Measurements from ENCODE around the gene MYMK. TPM values are rescaled to one million over a fixed set of nuclear protein-coding genes. Genes with fewer than 3 reads are reported as not detected.

Gene MYMK
- total RNA-seq, 1 donor from 2014 or later: not detected

GRCh38 chr9:133552236-133552635 is 27.5 kb upstream of the MYMK start:
- Mint-ChIP-seq H3K27ac (no peak overlapping the region), H3K4me3 (no peak overlapping the region), H3K9me3 (no peaks in the 10 kb centered on the region), H3K27me3 (ENCODE audit: insufficient read depth) (no peaks in the 10 kb centered on the region), H3K4me1 (ENCODE audit: low read depth) (no peaks in the 10 kb centered on the region), H3K36me3 (ENCODE audit: low read depth) (no peaks in the 10 kb centered on the region)
- intact Hi-C loops (cut with micrococcal nuclease): no loop called here
- no peak for DNase-seq (ENCODE audit: low spot score)

- H3K4me3 Mint-ChIP-seq: no peak overlapping the region
- H3K36me3 Mint-ChIP-seq (ENCODE audit: low read depth): no peaks in the 10 kb centered on the region
- no peak overlapping the region for H3K27ac Mint-ChIP-seq
- no peak for DNase-seq (ENCODE audit: low spot score)
- H3K27me3 Mint-ChIP-seq (ENCODE audit: insufficient read depth): no peaks in the 10 kb centered on the region
- no peaks in the 10 kb centered on the region for H3K4me1 Mint-ChIP-seq (ENCODE audit: low read depth)
- intact Hi-C loops (cut with micrococcal nuclease): no loop called here
- H3K9me3 Mint-ChIP-seq: no peaks in the 10 kb centered on the region
These were observed 26.7 kb upstream of the MYMK start for GRCh38 chr9:133551446-133551845.

GRCh38 chr9:133547116-133547515 is 22.4 kb upstream of the MYMK start:
- H3K4me1 Mint-ChIP-seq (ENCODE audit: low read depth): no peaks in the 10 kb centered on the region

GRCh38 chr9:133546287-133546680 is 21.5 kb upstream of the MYMK start:
- Mint-ChIP-seq H3K27me3 (ENCODE audit: insufficient read depth) (no peaks in the 10 kb centered on the region), H3K4me1 (ENCODE audit: low read depth) (no peaks in the 10 kb centered on the region), H3K4me3 (no peak overlapping the region), H3K36me3 (ENCODE audit: low read depth) (no peaks in the 10 kb centered on the region), H3K9me3 (no peaks in the 10 kb centered on the region), H3K27ac (no peak overlapping the region)
- intact Hi-C loops (cut with micrococcal nuclease): no loop called here
- no peak for DNase-seq (ENCODE audit: low spot score)

More at GRCh38 chr9:133547116-133547515, 22.4 kb upstream of the MYMK start:
- H3K4me3 Mint-ChIP-seq: no peak overlapping the region
- intact Hi-C loops (cut with micrococcal nuclease): no loop called here
- H3K9me3 Mint-ChIP-seq: no peaks in the 10 kb centered on the region
- no peak overlapping the region for H3K27ac Mint-ChIP-seq
- no peak for DNase-seq (ENCODE audit: low spot score)
- no peaks in the 10 kb centered on the region for H3K36me3 Mint-ChIP-seq (ENCODE audit: low read depth)
- H3K27me3 Mint-ChIP-seq (ENCODE audit: insufficient read depth): no peaks in the 10 kb centered on the region

GRCh38 chr9:133545494-133546286 is 20.9 kb upstream of the MYMK start:
- no peak for DNase-seq (ENCODE audit: low spot score)
- Mint-ChIP-seq H3K36me3 (ENCODE audit: low read depth) (no peaks in the 10 kb centered on the region), H3K4me1 (ENCODE audit: low read depth) (no peaks in the 10 kb centered on the region), H3K9me3 (no peaks in the 10 kb centered on the region), H3K27ac (no peak overlapping the region), H3K27me3 (ENCODE audit: insufficient read depth) (no peaks in the 10 kb centered on the region), H3K4me3 (no peak overlapping the region)
- intact Hi-C loops (cut with micrococcal nuclease): no loop called here

GRCh38 chr9:133543772-133544467 is 19.2 kb upstream of the MYMK start:
- no peak for DNase-seq (ENCODE audit: low spot score)
- Mint-ChIP-seq H3K4me3 (no peak overlapping the region), H3K36me3 (ENCODE audit: low read depth) (no peaks in the 10 kb centered on the region), H3K27me3 (ENCODE audit: insufficient read depth) (peaks cover 1% of the 10 kb centered on the region), H3K27ac (no peak overlapping the region), H3K4me1 (ENCODE audit: low read depth) (no peaks in the 10 kb centered on the region), H3K9me3 (no peaks in the 10 kb centered on the region)
- intact Hi-C loops (cut with micrococcal nuclease): no loop called here

GRCh38 chr9:133542002-133542401 is 17.2 kb upstream of the MYMK start:
- Mint-ChIP-seq H3K4me3 (no peak overlapping the region), H3K27ac (no peak overlapping the region), H3K9me3 (no peaks in the 10 kb centered on the region), H3K36me3 (ENCODE audit: low read depth) (no peaks in the 10 kb centered on the region), H3K4me1 (ENCODE audit: low read depth) (no peaks in the 10 kb centered on the region), H3K27me3 (ENCODE audit: insufficient read depth) (peaks cover 1% of the 10 kb centered on the region)
- no peak for DNase-seq (ENCODE audit: low spot score)
- intact Hi-C loops (cut with micrococcal nuclease): no loop called here

GRCh38 chr9:133540698-133541025 is 15.9 kb upstream of the MYMK start:
- H3K4me1 Mint-ChIP-seq (ENCODE audit: low read depth): no peaks in the 10 kb centered on the region
- peaks cover 2% of the 10 kb centered on the region for H3K27me3 Mint-ChIP-seq (ENCODE audit: insufficient read depth)
- H3K4me3 Mint-ChIP-seq: no peak overlapping the region
- no peak overlapping the region for H3K27ac Mint-ChIP-seq
- intact Hi-C loops (cut with micrococcal nuclease): no loop called here
- H3K9me3 Mint-ChIP-seq: no peaks in the 10 kb centered on the region
- no peak for DNase-seq (ENCODE audit: low spot score)
- no peaks in the 10 kb centered on the region for H3K36me3 Mint-ChIP-seq (ENCODE audit: low read depth)

- no peak overlapping the region for H3K27ac Mint-ChIP-seq
- H3K4me1 Mint-ChIP-seq (ENCODE audit: low read depth): no peaks in the 10 kb centered on the region
- H3K27me3 Mint-ChIP-seq (ENCODE audit: insufficient read depth): peaks cover 6% of the 10 kb centered on the region
- intact Hi-C loops (cut with micrococcal nuclease): no loop called here
- H3K9me3 Mint-ChIP-seq: no peaks in the 10 kb centered on the region
- no peaks in the 10 kb centered on the region for H3K36me3 Mint-ChIP-seq (ENCODE audit: low read depth)
- no peak overlapping the region for H3K4me3 Mint-ChIP-seq
- DNase-seq (ENCODE audit: low spot score): no peak
These were observed 15.4 kb upstream of the MYMK start for GRCh38 chr9:133539991-133540697.

- Mint-ChIP-seq H3K9me3 (no peaks in the 10 kb centered on the region), H3K27me3 (ENCODE audit: insufficient read depth) (peaks cover 6% of the 10 kb centered on the region), H3K4me1 (ENCODE audit: low read depth) (no peaks in the 10 kb centered on the region), H3K36me3 (ENCODE audit: low read depth) (no peaks in the 10 kb centered on the region), H3K27ac (no peak overlapping the region), H3K4me3 (no peak overlapping the region)
- intact Hi-C loops (cut with micrococcal nuclease): no loop called here
- DNase-seq (ENCODE audit: low spot score): no peak
These were observed 14.4 kb upstream of the MYMK start for GRCh38 chr9:133538851-133539833.

- Mint-ChIP-seq H3K27me3 (ENCODE audit: insufficient read depth) (peaks cover 10% of the 10 kb centered on the region), H3K4me3 (no peak overlapping the region), H3K27ac (no peak overlapping the region), H3K4me1 (ENCODE audit: low read depth) (no peaks in the 10 kb centered on the region), H3K9me3 (no peaks in the 10 kb centered on the region), H3K36me3 (ENCODE audit: low read depth) (no peaks in the 10 kb centered on the region)
- intact Hi-C loops (cut with micrococcal nuclease): no loop called here
- DNase-seq (ENCODE audit: low spot score): no peak
These were observed 13.4 kb upstream of the MYMK start for GRCh38 chr9:133538176-133538575.

GRCh38 chr9:133537257-133537656 is 12.5 kb upstream of the MYMK start:
- intact Hi-C loops (cut with micrococcal nuclease): no loop called here
- Mint-ChIP-seq H3K36me3 (ENCODE audit: low read depth) (no peaks in the 10 kb centered on the region), H3K27ac (no peak overlapping the region), H3K27me3 (ENCODE audit: insufficient read depth) (peaks cover 12% of the 10 kb centered on the region), H3K4me1 (ENCODE audit: low read depth) (no peaks in the 10 kb centered on the region), H3K4me3 (no peak overlapping the region), H3K9me3 (no peaks in the 10 kb centered on the region)
- no peak for DNase-seq (ENCODE audit: low spot score)

Data from activated T-helper 1 cell treated with anti-CD3 and anti-CD28 coated beads, Interleukin-12 subunit alpha, Interleukin-12 subunit beta, Interleukin-2, Interleukin-4 antibody, amounts not matched to agents 30 ng/mL and 10 ng/mL and 1 ng/mL, durations not matched to agents 14 hours and 24 hours and 36 hours (primary cell).